ENCODE data around the gene SFMBT1.

- TF ChIP-seq, protein P1, sequence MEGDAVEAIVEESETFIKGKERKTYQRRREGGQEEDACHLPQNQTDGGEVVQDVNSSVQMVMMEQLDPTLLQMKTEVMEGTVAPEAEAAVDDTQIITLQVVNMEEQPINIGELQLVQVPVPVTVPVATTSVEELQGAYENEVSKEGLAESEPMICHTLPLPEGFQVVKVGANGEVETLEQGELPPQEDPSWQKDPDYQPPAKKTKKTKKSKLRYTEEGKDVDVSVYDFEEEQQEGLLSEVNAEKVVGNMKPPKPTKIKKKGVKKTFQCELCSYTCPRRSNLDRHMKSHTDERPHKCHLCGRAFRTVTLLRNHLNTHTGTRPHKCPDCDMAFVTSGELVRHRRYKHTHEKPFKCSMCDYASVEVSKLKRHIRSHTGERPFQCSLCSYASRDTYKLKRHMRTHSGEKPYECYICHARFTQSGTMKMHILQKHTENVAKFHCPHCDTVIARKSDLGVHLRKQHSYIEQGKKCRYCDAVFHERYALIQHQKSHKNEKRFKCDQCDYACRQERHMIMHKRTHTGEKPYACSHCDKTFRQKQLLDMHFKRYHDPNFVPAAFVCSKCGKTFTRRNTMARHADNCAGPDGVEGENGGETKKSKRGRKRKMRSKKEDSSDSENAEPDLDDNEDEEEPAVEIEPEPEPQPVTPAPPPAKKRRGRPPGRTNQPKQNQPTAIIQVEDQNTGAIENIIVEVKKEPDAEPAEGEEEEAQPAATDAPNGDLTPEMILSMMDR (IDR thresholded peaks at IDR 0.05): no peak
- TF ChIP-seq POLR2A (IDR thresholded peaks at IDR 0.05): no peak
- no peak for TF ChIP-seq POLR2AphosphoS5 (IDR thresholded peaks at IDR 0.05; ENCODE audit: insufficient read depth in 1 of 2, low read depth in 1 of 2)
These were observed 29.2 kb upstream of the SFMBT1 start for GRCh38 chr3:53074761-53075742.
